ENCODE results near the gene CTSS.

CTSS gene

DNA sequence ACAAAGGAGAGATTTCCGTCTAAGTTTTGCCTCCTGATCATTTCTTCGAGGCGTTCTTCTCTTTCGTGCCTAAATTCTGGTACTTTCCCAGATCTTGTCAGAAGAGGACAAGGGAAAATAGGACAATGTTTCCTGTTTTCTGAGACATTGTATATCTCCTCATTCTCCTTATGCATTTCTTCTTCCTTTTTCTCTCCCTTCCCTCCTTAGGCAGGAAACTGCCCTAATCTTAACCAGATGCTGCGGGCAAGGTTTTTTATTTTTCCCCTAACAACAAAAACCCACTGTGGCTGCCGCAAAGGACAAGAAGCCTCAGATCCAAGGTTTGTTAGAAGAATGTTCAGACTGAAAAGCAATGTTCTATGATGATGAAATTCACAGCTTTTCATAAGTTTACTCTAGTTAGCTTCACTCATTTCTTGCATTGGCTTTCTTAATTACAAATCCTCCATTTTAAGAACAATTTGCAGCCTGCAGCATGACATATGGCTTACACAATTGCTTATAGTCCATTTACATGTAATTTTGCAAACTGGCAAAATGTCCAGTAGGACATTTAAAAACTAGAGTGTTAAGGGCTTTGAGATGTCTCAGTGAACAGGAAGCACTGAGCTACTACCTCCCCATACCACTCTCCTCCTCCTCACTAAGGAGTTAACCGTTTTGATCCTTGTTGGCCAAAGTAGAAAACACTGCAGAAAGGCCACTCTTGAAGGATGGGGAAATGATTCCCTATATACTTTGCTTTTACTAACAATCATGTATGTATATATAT lies 41.9 kb upstream of the CTSS start:
- H3K9me3 ChIP-seq (ENCODE audit: control insufficient read depth, insufficient read depth, low read depth, low read length): no peaks in the 10 kb centered on the region
- ChIA-PET POLR2A (no interaction called here), CTCF (interaction anchor here (0.6 to 1.9 kb wide), 3 partner anchors 41 to 246 kb away, joined by 3 to 8 read pairs (median 4); no protein-coding TSS in a partner anchor)
- no peak overlapping the region for H3K4me3 ChIP-seq (ENCODE audit: low read depth, low read length)
- peaks cover 10% of the 10 kb centered on the region for H3K4me1 ChIP-seq (ENCODE audit: control insufficient read depth, insufficient read depth, low read length)
- H3K36me3 ChIP-seq (ENCODE audit: control insufficient read depth in 2 of 2, insufficient read depth in 1 of 2, low read length in 2 of 2): peaks cover 5 to 12% of the 10 kb centered on the region in 2 experiments; a peak in 1 of 3 replicates
- TF ChIP-seq ZNF704 (tag by site-specific recombination; IDR thresholded peaks at IDR 0.05): no peak
- no peak for TF ChIP-seq PRDM1 (tag by site-specific recombination; IDR thresholded peaks at IDR 0.05)
- TF ChIP-seq ZNF19 (tag by site-specific recombination; IDR thresholded peaks at IDR 0.05; ENCODE audit: low read depth): no peak
- no peak for TF ChIP-seq YY2 (tag by site-specific recombination; IDR thresholded peaks at IDR 0.05)
- no peak for TF ChIP-seq GLIS2 (tag by site-specific recombination; IDR thresholded peaks at IDR 0.05)
- TF ChIP-seq ZNF280C (tag by site-specific recombination; IDR thresholded peaks at IDR 0.05): no peak
- no peak for TF ChIP-seq ZNF488 (tag by site-specific recombination; IDR thresholded peaks at IDR 0.05)
- no peak for TF ChIP-seq ZNF26 (tag by site-specific recombination; IDR thresholded peaks at IDR 0.05)
- no peak overlapping the region for H3K27ac ChIP-seq (ENCODE audit: extremely low read depth, low read depth, low read length)

GRCh38 chr1:150805899-150806298 lies 40.3 kb upstream of the CTSS start:
- Histone ChIP-seq H3K9me3 (ENCODE audit: control insufficient read depth, insufficient read depth, low read depth, low read length) (no peaks in the 10 kb centered on the region), H3K4me3 (ENCODE audit: low read depth, low read length) (no peak overlapping the region), H3K36me3 (ENCODE audit: control insufficient read depth in 2 of 2, insufficient read depth in 1 of 2, low read length in 2 of 2) (no peaks in the 10 kb centered on the region), H3K27ac (ENCODE audit: extremely low read depth, low read depth, low read length) (no peak overlapping the region), H3K4me1 (ENCODE audit: control insufficient read depth, insufficient read depth, low read length) (peaks cover 7% of the 10 kb centered on the region)
- ChIA-PET CTCF (interaction anchor here (0.6 to 1.1 kb wide), 5 partner anchors 8 to 379 kb away, joined by 3 to 5 read pairs (median 3); no protein-coding TSS in a partner anchor), POLR2A (no interaction called here)
- TF ChIP-seq ZNF629 (tag by site-specific recombination; IDR thresholded peaks at IDR 0.05) (no peak), ZSCAN30 (tag by site-specific recombination; IDR thresholded peaks at IDR 0.05) (no peak), SP3 (tag by site-specific recombination; IDR thresholded peaks at IDR 0.05) (no peak), ZNF704 (tag by site-specific recombination; IDR thresholded peaks at IDR 0.05) (no peak), ZNF792 (tag by site-specific recombination; IDR thresholded peaks at IDR 0.05) (no peak), ZNF555 (tag by site-specific recombination; conservative IDR thresholded peaks at IDR 0.05) (no peak), ZNF596 (tag by site-specific recombination; IDR thresholded peaks at IDR 0.05) (no peak), ZNF239 (tag by site-specific recombination; IDR thresholded peaks at IDR 0.05) (no peak), BCL6B (tag by site-specific recombination; IDR thresholded peaks at IDR 0.05) (no peak), ZNF121 (tag by site-specific recombination; IDR thresholded peaks at IDR 0.05) (no peak), ZNF140 (tag by site-specific recombination; IDR thresholded peaks at IDR 0.05) (no peak), ZSCAN5A (tag by site-specific recombination; IDR thresholded peaks at IDR 0.05) (no peak)
- TF ChIP-seq, protein P1, sequence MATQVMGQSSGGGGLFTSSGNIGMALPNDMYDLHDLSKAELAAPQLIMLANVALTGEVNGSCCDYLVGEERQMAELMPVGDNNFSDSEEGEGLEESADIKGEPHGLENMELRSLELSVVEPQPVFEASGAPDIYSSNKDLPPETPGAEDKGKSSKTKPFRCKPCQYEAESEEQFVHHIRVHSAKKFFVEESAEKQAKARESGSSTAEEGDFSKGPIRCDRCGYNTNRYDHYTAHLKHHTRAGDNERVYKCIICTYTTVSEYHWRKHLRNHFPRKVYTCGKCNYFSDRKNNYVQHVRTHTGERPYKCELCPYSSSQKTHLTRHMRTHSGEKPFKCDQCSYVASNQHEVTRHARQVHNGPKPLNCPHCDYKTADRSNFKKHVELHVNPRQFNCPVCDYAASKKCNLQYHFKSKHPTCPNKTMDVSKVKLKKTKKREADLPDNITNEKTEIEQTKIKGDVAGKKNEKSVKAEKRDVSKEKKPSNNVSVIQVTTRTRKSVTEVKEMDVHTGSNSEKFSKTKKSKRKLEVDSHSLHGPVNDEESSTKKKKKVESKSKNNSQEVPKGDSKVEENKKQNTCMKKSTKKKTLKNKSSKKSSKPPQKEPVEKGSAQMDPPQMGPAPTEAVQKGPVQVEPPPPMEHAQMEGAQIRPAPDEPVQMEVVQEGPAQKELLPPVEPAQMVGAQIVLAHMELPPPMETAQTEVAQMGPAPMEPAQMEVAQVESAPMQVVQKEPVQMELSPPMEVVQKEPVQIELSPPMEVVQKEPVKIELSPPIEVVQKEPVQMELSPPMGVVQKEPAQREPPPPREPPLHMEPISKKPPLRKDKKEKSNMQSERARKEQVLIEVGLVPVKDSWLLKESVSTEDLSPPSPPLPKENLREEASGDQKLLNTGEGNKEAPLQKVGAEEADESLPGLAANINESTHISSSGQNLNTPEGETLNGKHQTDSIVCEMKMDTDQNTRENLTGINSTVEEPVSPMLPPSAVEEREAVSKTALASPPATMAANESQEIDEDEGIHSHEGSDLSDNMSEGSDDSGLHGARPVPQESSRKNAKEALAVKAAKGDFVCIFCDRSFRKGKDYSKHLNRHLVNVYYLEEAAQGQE (tag by site-specific recombination; IDR thresholded peaks at IDR 0.05): no peak

Measured in HEK293 (cell line).